HepG2 (cell line): ENCODE results near the gene CHID1. TPM values are rescaled to one million over a fixed set of nuclear protein-coding genes. Genes with fewer than 3 reads are reported as not detected.

ENCODE experiments used
- AGO1 ChIP-seq: fragments of 200-400 bp; formaldehyde crosslinking; IDR thresholded peaks from 2 replicates; pipeline ENCODE4 v1.6.1; 2017; ENCODE audit warnings: mild to moderate bottlenecking, low read depth, low read length, moderate library complexity; ENCODE audit not compliant: poor library complexity, severe bottlenecking
- ELF1 ChIP-seq: sonication (generic); formaldehyde crosslinking; IDR thresholded peaks from 2 replicates; pipeline ENCODE4 v1.4.0; 2020; ENCODE audit warnings: missing genetic modification reagents
- JUND ChIP-seq: sonication (generic); formaldehyde crosslinking; IDR thresholded peaks from 2 replicates; pipeline ENCODE4 v1.8.0; 2022; ENCODE audit warnings: mild to moderate bottlenecking, missing genetic modification reagents
- KDM2A ChIP-seq: sonication (generic); formaldehyde crosslinking; IDR thresholded peaks from 2 replicates; pipeline ENCODE4 v1.4.0; 2020; ENCODE audit warnings: low read depth, missing genetic modification reagents, borderline replicate concordance
- MTA1 ChIP-seq: sonication (generic); formaldehyde crosslinking; IDR thresholded peaks from 2 replicates; pipeline ENCODE4 v1.4.0; 2020; ENCODE audit warnings: missing genetic modification reagents, mild to moderate bottlenecking, borderline replicate concordance
- MZF1 ChIP-seq: sonication (generic); formaldehyde crosslinking; IDR thresholded peaks from 2 replicates; pipeline ENCODE4 v1.8.1; 2023; ENCODE audit warnings: mild to moderate bottlenecking, missing genetic modification reagents, borderline replicate concordance
- POLR2AphosphoS5 ChIP-seq: IDR thresholded peaks from 2 replicates; pipeline ENCODE4 v1.6.1; 2012; ENCODE audit warnings: low read depth, low read length
- RBM39 ChIP-seq: fragments of 200-400 bp; formaldehyde crosslinking; IDR thresholded peaks from one replicate; pipeline ENCODE4 v1.6.1; 2018; ENCODE audit warnings: antibody characterized with exemption, mild to moderate bottlenecking, low read depth, low read length; ENCODE audit not compliant: poor library complexity, severe bottlenecking
- ZNF138 ChIP-seq: sonication (generic); formaldehyde crosslinking; IDR thresholded peaks from 2 replicates; pipeline ENCODE4 v1.5.0; 2020; ENCODE audit warnings: mild to moderate bottlenecking, low read depth, missing genetic modification reagents
- ZNF605 ChIP-seq: sonication (generic); formaldehyde crosslinking; IDR thresholded peaks from 2 replicates; pipeline ENCODE4 v1.8.0; 2022; ENCODE audit warnings: mild to moderate bottlenecking, missing genetic modification reagents
- ZNF644 ChIP-seq: IDR thresholded peaks from 2 replicates; pipeline ENCODE4 v1.6.1; 2016; ENCODE audit warnings: low read depth
- polyA plus RNA-seq, 8 experiments: library from polyadenylated mRNA; depleted of rRNA in 3 of 8; stranded (reverse) in 7 of 8; unstranded in 1 of 8; fragments of >200 nt; fragmentation: Illumina TruSeq in 4 of 8; extraction: Trizol in 4 of 8; gene quantifications; 2 replicates each; pipeline versions ENCODE4 v1.2.1 to v1.2.3, GENCODE V29; 2011 to 2016; ENCODE audit warnings: low read depth in 4 of 8, missing spikeins in 1 of 8, mixed read lengths in 1 of 8; ENCODE audit not compliant: insufficient read depth in 1 of 8
- total RNA-seq, 5 experiments: library from RNA; depleted of rRNA; stranded (reverse); fragments of >200 nt; fragmentation: Illumina TruSeq; extraction: Trizol; gene quantifications; 2 replicates each; pipeline ENCODE4 v1.2.3, GENCODE V29; 2016; ENCODE audit warnings: low read depth in 1 of 5
- TF ChIP-seq, protein P1 (sequence below): sonication (generic); formaldehyde crosslinking; IDR thresholded peaks from 2 replicates; pipeline ENCODE4 v1.5.0; 2020; ENCODE audit warnings: missing genetic modification reagents
- TF ChIP-seq, protein P2 (sequence below): sonication (generic); formaldehyde crosslinking; IDR thresholded peaks from 2 replicates; pipeline ENCODE4 v1.8.0; 2022; ENCODE audit warnings: missing genetic modification reagents, mild to moderate bottlenecking, moderate library complexity, borderline replicate concordance
- TF ChIP-seq, protein P3 (sequence below): sonication (generic); formaldehyde crosslinking; IDR thresholded peaks from 2 replicates; pipeline ENCODE4 v1.5.1; 2020; ENCODE audit warnings: mild to moderate bottlenecking, missing genetic modification reagents, borderline replicate concordance
- TF ChIP-seq, protein P4 (sequence below): IDR thresholded peaks from 2 replicates; pipeline ENCODE4 v1.6.1; 2016; ENCODE audit warnings: mild to moderate bottlenecking
- TF ChIP-seq, protein P5 (sequence below): sonication (generic); formaldehyde crosslinking; IDR thresholded peaks from 2 replicates; pipeline ENCODE4 v1.8.1; 2023; ENCODE audit warnings: mild to moderate bottlenecking, missing genetic modification reagents, borderline replicate concordance
- TF ChIP-seq, protein P6 (sequence below): sonication (generic); formaldehyde crosslinking; IDR thresholded peaks from 2 replicates; pipeline ENCODE4 v1.4.0; 2020; ENCODE audit warnings: low read depth, mild to moderate bottlenecking, missing genetic modification reagents

The CHID1 gene
- total and polyA plus RNA-seq, 2 of the 13 experiments (the other 11 are each of a cell fraction or from before 2014, with no cell fraction given), result 65.1 to 93.6 TPM

DNA sequence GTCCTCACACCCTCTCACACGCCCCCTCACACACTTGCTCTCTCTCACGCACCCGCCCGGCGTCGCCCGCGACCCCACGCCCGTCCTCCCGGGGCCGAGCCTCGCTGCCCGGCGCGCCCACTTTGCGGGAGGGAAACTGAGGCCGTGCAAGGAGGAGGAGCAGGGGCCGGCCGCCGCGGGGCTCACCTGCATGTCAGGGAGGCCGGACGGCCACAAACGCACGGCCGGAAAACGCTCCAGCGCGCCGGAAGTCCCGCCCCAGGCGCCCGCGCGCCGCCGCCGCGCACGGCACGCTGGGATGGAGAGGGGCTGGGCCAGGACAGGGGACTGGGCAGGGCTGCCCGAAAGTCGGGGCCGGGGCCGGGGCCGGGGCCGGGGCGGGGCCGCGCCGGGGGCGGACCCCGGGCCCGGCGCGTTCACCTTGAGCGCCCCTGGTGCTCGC is at the start of gene CHID1 (continued):
- TF ChIP-seq AGO1 (no peak), ELF1 (no peak), POLR2AphosphoS5 (peak; percentile 64), KDM2A (CRISPR knock-in tag) (peak; percentile 69; the same call in 1 of the 2 replicates), JUND (no peak), ZNF644 (CRISPR knock-in tag) (no peak), MTA1 (no peak), MZF1 (CRISPR knock-in tag) (no peak), RBM39 (no peak), ZNF138 (CRISPR knock-in tag) (0 out of 2 replicates have a peak, but pooled peaks have one; percentile 17), ZNF605 (CRISPR knock-in tag) (no peak)
- TF ChIP-seq, protein P1, sequence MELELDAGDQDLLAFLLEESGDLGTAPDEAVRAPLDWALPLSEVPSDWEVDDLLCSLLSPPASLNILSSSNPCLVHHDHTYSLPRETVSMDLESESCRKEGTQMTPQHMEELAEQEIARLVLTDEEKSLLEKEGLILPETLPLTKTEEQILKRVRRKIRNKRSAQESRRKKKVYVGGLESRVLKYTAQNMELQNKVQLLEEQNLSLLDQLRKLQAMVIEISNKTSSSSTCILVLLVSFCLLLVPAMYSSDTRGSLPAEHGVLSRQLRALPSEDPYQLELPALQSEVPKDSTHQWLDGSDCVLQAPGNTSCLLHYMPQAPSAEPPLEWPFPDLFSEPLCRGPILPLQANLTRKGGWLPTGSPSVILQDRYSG, result no peak
- TF ChIP-seq, protein P2, sequence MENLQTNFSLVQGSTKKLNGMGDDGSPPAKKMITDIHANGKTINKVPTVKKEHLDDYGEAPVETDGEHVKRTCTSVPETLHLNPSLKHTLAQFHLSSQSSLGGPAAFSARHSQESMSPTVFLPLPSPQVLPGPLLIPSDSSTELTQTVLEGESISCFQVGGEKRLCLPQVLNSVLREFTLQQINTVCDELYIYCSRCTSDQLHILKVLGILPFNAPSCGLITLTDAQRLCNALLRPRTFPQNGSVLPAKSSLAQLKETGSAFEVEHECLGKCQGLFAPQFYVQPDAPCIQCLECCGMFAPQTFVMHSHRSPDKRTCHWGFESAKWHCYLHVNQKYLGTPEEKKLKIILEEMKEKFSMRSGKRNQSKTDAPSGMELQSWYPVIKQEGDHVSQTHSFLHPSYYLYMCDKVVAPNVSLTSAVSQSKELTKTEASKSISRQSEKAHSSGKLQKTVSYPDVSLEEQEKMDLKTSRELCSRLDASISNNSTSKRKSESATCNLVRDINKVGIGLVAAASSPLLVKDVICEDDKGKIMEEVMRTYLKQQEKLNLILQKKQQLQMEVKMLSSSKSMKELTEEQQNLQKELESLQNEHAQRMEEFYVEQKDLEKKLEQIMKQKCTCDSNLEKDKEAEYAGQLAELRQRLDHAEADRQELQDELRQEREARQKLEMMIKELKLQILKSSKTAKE (CRISPR knock-in tag), result peak; percentile 64; the same call in 1 of the 2 replicates
- TF ChIP-seq, protein P3, sequence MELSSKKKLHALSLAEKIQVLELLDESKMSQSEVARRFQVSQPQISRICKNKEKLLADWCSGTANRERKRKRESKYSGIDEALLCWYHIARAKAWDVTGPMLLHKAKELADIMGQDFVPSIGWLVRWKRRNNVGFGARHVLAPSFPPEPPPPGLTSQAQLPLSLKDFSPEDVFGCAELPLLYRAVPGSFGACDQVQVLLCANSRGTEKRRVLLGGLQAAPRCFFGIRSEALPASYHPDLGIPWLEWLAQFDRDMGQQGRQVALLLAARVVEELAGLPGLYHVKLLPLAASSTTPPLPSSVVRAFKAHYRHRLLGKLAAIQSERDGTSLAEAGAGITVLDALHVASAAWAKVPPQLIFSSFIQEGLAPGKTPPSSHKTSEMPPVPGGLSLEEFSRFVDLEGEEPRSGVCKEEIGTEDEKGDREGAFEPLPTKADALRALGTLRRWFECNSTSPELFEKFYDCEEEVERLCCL (CRISPR knock-in tag), result no peak
- TF ChIP-seq, protein P4, sequence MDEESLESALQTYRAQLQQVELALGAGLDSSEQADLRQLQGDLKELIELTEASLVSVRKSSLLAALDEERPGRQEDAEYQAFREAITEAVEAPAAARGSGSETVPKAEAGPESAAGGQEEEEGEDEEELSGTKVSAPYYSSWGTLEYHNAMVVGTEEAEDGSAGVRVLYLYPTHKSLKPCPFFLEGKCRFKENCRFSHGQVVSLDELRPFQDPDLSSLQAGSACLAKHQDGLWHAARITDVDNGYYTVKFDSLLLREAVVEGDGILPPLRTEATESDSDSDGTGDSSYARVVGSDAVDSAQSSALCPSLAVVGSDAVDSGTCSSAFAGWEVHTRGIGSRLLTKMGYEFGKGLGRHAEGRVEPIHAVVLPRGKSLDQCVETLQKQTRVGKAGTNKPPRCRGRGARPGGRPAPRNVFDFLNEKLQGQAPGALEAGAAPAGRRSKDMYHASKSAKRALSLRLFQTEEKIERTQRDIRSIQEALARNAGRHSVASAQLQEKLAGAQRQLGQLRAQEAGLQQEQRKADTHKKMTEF (CRISPR knock-in tag), result peak; percentile 37; the same call in 1 of the 2 replicates
- TF ChIP-seq, protein P5, sequence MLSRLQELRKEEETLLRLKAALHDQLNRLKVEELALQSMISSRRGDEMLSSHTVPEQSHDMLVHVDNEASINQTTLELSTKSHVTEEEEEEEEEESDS (CRISPR knock-in tag), result no peak
- TF ChIP-seq, protein P6, sequence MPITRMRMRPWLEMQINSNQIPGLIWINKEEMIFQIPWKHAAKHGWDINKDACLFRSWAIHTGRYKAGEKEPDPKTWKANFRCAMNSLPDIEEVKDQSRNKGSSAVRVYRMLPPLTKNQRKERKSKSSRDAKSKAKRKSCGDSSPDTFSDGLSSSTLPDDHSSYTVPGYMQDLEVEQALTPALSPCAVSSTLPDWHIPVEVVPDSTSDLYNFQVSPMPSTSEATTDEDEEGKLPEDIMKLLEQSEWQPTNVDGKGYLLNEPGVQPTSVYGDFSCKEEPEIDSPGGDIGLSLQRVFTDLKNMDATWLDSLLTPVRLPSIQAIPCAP (CRISPR knock-in tag), result no peak
